ENCODE measurements around the gene HOMER1.

HOMER1 gene, protein sequence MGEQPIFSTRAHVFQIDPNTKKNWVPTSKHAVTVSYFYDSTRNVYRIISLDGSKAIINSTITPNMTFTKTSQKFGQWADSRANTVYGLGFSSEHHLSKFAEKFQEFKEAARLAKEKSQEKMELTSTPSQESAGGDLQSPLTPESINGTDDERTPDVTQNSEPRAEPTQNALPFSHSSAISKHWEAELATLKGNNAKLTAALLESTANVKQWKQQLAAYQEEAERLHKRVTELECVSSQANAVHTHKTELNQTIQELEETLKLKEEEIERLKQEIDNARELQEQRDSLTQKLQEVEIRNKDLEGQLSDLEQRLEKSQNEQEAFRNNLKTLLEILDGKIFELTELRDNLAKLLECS

DNA sequence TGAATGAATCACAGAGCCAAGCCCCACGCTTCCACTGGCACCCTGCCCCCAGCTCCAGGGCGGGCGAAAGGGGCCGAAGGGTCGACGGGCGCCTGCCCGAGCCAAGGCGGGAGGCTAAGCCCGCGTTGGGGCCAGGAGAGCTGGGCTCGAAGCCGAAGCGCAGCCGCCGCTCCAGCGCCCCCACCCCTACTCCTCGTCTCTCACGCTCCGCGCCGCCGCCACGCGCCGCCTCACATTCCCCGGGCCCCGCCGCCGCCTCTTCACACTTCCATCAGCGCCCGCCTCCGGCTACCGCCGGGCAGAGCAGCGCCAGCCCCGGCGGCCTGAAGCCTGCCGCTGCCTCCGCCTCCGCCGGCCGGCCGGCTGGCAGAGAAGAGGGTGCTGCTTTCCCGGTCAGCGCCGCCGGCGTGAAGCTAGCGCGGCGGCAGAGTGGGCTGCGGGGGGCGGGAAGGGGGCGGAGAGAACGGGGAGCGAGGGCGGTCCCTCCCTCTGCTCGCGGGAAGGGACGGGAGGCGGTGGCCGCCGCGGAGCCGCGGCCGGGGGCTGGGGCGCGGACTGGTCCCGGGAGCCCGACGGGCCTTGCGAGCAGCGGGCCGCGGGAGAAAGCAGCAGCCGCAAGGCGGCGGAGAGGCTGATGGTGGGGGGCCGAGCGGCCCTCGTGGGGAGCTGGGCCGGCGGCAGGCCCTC lies at the start of gene HOMER1:
Gene HOMER1 (minus strand): TSS at position 431 of the 687 bp plus-strand sequence. CDS start 1,360 bp downstream, outside the sequence.
- DNase-seq, result peak; percentile 56 to 67

- no peak for DNase-seq
These were observed 49.3 kb upstream of the HOMER1 start for GRCh38 chr5:79563247-79563590.

- no peak for DNase-seq
These were observed 48.7 kb upstream of the HOMER1 start for GRCh38 chr5:79562351-79563246.

GRCh38 chr5:79561525-79561893 lies 47.6 kb upstream of the HOMER1 start:
- DNase-seq, result no peak

DNA sequence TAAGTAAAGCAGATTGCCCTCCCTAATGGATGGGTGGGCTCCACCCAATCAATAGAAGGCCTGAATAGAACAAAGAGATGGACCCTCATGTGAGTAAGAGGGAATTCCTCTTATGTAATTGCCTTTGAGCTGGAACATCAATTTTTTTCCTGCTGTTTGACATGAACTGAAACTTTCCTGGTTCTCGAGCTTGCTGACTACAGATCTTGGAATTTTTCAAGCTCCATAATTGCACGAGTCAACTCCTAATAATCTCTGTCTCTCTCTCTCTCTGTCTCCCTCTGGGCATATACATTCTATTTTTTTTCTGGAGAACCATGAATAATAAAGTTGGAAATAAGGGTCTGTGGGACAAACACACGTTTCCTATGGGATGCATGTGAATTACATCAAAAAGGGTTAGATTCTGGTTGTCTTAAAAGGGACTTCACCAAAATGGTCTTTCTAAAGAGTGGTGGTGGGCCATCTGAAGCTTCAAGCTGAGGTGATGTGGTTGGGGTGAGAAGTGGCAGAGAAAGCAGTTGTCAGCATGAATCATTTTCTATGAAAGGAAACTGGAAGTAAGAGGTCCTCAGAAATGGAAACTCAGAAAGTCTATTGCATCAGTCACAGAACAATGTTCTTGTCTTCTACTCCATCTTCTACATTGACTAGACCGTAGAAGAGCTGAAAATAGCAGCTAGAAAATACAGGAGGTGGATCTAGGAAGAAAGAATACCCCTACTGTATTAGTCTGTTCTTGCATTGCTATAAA lies 47.0 kb upstream of the HOMER1 start:
- DNase-seq, result peak; percentile 73 to 86

GRCh38 chr5:79555418-79555817 lies 41.5 kb upstream of the HOMER1 start:
- DNase-seq, result no peak

- DNase-seq, result no peak
These were observed 39.0 kb upstream of the HOMER1 start for GRCh38 chr5:79552984-79553383.

GRCh38 chr5:79547982-79548381 lies 34.0 kb upstream of the HOMER1 start:
- no peak for DNase-seq

- DNase-seq, result no peak
These were observed 33.5 kb upstream of the HOMER1 start for GRCh38 chr5:79547429-79547822.

DNA sequence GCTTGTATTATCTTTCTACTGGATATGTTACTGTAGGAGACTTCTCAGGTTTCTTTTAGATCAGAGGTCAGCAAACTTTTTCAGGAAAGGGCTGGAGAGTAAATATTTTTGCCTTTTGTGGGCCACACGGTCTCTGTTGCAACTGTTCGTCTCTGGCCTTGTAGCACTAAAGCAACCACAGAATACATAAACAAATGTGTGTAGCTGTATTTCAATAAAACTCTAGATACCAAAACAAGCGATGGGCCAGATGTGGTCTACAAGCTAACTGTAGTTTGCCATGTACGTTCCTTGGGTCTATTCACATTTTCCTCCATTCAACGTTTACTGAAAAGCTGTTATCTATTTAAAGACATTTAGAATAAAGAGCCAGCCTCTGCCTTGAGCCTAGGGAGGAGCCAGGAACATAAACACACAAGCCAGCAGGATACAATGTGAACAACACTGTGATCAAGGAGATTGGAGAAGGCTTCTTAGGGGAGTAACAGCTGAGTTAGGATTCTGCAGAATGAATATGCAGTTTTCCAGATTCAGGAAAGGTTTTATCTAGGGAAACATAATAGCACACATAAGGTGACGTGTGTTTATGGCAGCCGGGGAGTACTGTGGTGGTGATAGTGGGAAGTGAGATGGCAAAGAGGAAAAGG lies 33.0 kb upstream of the HOMER1 start:
- DNase-seq, result no peak

DNA sequence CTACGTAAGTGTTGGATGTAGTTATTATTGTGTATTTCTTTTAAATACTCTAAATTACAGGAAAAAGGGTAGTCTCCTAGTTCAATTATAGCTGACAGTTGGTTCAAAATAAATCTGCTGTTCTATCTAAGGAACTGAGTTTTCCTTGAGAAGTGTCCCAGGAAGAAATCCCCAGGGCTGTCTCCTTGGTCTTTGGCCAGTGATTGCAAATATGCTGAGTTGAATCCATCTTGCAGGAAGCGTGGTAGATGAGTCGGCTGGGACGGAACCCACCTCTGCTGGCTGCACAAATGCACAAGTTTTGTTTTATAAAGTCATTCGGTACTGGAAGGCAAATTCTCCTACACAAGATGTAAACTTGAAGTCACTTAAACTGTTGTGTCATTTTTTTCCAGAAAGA lies 30.2 kb upstream of the HOMER1 start:
- DNase-seq, result no peak

DNA sequence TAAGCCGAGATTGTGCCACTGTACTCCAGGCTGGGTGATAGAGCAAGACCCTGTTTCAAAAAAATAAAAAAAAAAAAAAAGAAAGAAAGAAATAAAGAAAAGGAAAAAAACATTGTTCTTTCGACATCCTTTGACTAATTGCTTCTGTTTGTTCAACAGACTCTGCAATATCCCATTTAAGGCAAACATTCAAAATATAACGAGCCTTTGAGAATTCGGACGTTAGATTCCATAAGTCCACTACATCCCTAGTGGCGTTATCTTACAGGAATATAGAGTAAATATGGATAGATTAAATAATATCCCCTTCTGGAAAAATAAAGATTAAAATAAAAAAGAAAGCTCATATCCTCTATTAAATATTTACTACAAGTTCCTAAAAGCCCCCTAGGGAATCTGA lies 27.0 kb upstream of the HOMER1 start:
- no peak for DNase-seq

- no peak for DNase-seq
These were observed 22.4 kb upstream of the HOMER1 start for GRCh38 chr5:79536193-79536906.

DNA sequence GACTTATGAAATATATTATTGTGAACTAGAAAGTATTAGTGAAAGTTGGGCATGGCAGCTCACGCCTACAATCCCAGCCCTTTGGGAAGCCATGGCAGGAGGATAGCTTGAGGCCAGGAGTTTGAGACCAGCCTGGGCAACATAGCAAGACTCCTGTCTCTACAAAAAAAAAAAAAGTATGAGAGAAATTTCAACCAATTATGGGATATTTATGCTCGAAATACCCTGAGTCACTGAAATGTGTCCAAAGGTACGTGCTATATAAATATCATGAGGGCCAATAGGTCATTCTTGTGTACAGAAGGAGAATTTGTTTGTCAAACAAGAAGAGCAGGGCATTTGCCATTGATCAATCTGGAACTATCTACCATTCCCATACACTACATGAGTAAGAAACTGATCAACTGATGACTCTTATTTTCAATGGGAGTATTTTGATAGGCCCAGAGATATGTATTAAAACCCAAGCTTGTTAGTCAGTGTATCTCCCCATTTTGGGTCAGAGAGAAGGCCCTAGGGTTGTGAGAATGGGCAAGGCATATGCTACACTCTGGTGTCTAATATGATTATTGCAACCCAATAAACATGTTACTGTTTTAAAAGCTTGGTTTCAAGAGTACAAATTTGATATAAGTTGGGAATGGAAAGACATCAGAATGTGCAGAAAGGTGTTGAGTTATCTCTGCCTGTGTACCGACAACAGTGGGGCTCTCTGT lies 21.7 kb upstream of the HOMER1 start:
- peak in 1 of 2 donors; percentile 4 for DNase-seq

DNA sequence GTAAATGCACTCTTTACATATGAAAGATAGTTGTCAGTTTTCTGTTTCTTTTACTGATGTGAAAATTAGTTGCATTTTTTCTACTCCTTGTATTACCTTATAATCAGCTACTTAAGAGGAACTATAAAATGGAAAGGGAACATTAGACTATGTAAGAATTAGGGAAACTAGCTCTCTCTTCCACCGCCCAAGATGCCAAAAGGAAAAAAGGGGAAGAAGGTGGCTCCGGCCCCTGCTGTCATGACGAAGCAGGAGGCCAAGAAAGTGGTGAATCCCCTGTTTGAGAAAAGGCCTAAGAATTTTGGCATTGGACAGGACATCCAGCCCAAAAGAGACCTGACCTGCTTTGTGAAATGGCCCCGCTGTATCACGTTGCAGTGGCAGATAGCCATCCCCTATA lies 15.2 kb upstream of the HOMER1 start:
- peak; percentile 78 to 83 for DNase-seq

DNA sequence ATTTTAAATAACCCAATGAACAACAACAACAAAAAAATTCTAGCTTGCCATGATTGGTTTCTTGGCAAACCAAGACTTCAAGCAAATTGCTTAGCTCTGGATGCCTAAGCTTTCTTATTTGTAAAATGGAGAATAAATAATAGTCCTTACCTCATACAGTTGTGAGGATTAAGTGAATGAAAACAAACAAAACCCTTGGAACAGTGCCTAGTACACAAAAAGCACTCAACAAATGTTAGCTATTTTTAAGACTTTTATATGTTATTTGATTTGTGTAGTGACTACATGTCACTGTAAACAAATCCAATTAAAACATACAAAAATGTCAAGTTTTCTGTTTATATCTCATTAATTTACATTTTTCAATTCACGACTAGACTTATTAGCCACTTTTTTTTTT lies 13.5 kb upstream of the HOMER1 start:
- no peak for DNase-seq

DNA sequence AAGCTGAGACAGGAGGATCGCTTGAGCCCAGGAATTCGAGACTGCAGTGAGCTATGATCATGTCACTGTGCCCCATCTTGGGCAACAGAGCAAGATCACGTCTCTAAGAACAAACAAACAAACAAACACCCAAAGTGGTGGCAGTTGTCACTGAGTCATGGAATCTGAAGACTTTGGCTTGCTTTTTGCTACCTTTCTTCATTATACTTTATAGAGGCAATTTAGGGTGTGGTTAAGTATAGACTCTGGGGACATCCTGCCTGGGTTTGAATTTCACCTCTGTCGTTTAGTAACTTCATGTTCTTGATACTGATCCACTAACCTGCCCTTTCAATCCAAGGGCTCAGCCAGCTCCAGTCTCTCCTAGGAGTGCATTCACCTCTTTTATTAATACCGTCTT lies 13.0 kb upstream of the HOMER1 start:
- no peak for DNase-seq

- DNase-seq, result no peak
These were observed 12.6 kb upstream of the HOMER1 start for GRCh38 chr5:79526493-79526892.

- DNase-seq, result no peak
These were observed 7.2 kb upstream of the HOMER1 start for GRCh38 chr5:79521156-79521555.

- no peak for DNase-seq
These were observed 4.8 kb upstream of the HOMER1 start for GRCh38 chr5:79518718-79519117.

GRCh38 chr5:79517601-79518000 lies 3.7 kb upstream of the HOMER1 start:
- DNase-seq, result peak; percentile 18 to 42

All from inflammatory macrophage treated with lipopolysaccharide for 1 hour (primary cell).